ENCODE results near the gene LYZL1. TPM values are rescaled to one million over a fixed set of nuclear protein-coding genes. Genes with fewer than 3 reads are reported as not detected.
A peak's percentile ranks its signal among the peaks of the same experiment; 100 is the strongest.
"Not testable (repeated sequence)": the region's sequence is repeated elsewhere in the genome, so short reads cannot be mapped to it uniquely, and the experiment has no call there.

LYZL1 gene
- total RNA-seq, 1 experiment from 2014 or later, result not detected

GRCh38 chr10:29332761-29333148 lies 43.9 kb downstream of the LYZL1 start:
- ChIA-PET POLR2A (no interaction called here), CTCF (no interaction called here)
- BruUV-seq (replicated peaks), result no TSS peak
- Mint-ChIP-seq H3K27me3 (ENCODE audit: insufficient read depth, unreplicated experiment) (peaks cover 30% of the 10 kb centered on the region), H3K4me3 (ENCODE audit: unreplicated experiment) (no peak overlapping the region), H3K9me3 (ENCODE audit: unreplicated experiment) (peaks cover 9% of the 10 kb centered on the region), H3K27ac (ENCODE audit: low read depth, unreplicated experiment) (no peak overlapping the region), H3K4me1 (ENCODE audit: insufficient read depth, unreplicated experiment) (no peaks in the 10 kb centered on the region), H3K36me3 (ENCODE audit: insufficient read depth, unreplicated experiment) (no peaks in the 10 kb centered on the region)
- intact Hi-C loops (cut with micrococcal nuclease), result no loop called here
- no peak for DNase-seq (ENCODE audit: unreplicated experiment)
- no peak for TF ChIP-seq CTCF (IDR thresholded peaks at IDR 0.05; ENCODE audit: unreplicated experiment)

GRCh38 chr10:29337526-29337925 lies 48.7 kb downstream of the LYZL1 start:
- DNase-seq (ENCODE audit: unreplicated experiment); BruUV-seq (replicated peaks); H3K36me3 Mint-ChIP-seq (ENCODE audit: insufficient read depth, unreplicated experiment); H3K27me3 Mint-ChIP-seq (ENCODE audit: insufficient read depth, unreplicated experiment); H3K4me1 Mint-ChIP-seq (ENCODE audit: insufficient read depth, unreplicated experiment); H3K4me3 Mint-ChIP-seq (ENCODE audit: unreplicated experiment); intact Hi-C loops (cut with micrococcal nuclease); POLR2A ChIA-PET; H3K27ac Mint-ChIP-seq (ENCODE audit: low read depth, unreplicated experiment); CTCF ChIA-PET: not testable (repeated sequence)
- peaks cover 10% of the 10 kb centered on the region for H3K9me3 Mint-ChIP-seq (ENCODE audit: unreplicated experiment)

- H3K4me1 Mint-ChIP-seq (ENCODE audit: insufficient read depth, unreplicated experiment), result peaks cover 4% of the 10 kb centered on the region
- ChIA-PET POLR2A (no interaction called here), CTCF (interaction anchor here (0.7 kb wide), 2 partner anchors 75 to 684 kb away, joined by 3 to 4 read pairs; no protein-coding TSS in a partner anchor)
- H3K9me3 Mint-ChIP-seq (ENCODE audit: unreplicated experiment), result peaks cover 7% of the 10 kb centered on the region
- no peak for TF ChIP-seq CTCF (IDR thresholded peaks at IDR 0.05; ENCODE audit: unreplicated experiment)
- H3K36me3 Mint-ChIP-seq (ENCODE audit: insufficient read depth, unreplicated experiment), result no peaks in the 10 kb centered on the region
- no peak overlapping the region for H3K4me3 Mint-ChIP-seq (ENCODE audit: unreplicated experiment)
- intact Hi-C loops (cut with micrococcal nuclease), result no loop called here
- DNase-seq (ENCODE audit: unreplicated experiment), result no peak
- peaks cover 11% of the 10 kb centered on the region for H3K27me3 Mint-ChIP-seq (ENCODE audit: insufficient read depth, unreplicated experiment)
- BruUV-seq (replicated peaks), result no TSS peak
- no peak overlapping the region for H3K27ac Mint-ChIP-seq (ENCODE audit: low read depth, unreplicated experiment)
These were observed 54.8 kb downstream of the LYZL1 start for GRCh38 chr10:29343607-29344038.

- DNase-seq (ENCODE audit: unreplicated experiment), result peak; percentile 47
- POLR2A ChIA-PET, result no interaction called here
These were observed 55.4 kb downstream of the LYZL1 start for GRCh38 chr10:29344073-29344820.

More at GRCh38 chr10:29344073-29344820, 55.4 kb downstream of the LYZL1 start:
- Mint-ChIP-seq H3K27ac (ENCODE audit: low read depth, unreplicated experiment) (no peak overlapping the region), H3K4me3 (ENCODE audit: unreplicated experiment) (no peak overlapping the region), H3K36me3 (ENCODE audit: insufficient read depth, unreplicated experiment) (no peaks in the 10 kb centered on the region), H3K27me3 (ENCODE audit: insufficient read depth, unreplicated experiment) (peaks cover 15% of the 10 kb centered on the region), H3K9me3 (ENCODE audit: unreplicated experiment) (peaks cover 7% of the 10 kb centered on the region), H3K4me1 (ENCODE audit: insufficient read depth, unreplicated experiment) (peaks cover 4% of the 10 kb centered on the region)
- intact Hi-C loops (cut with micrococcal nuclease), result no loop called here
- TF ChIP-seq CTCF (IDR thresholded peaks at IDR 0.05; ENCODE audit: unreplicated experiment), result no peak
- CTCF ChIA-PET, result interaction anchor here (0.5 kb wide), 1 partner anchor 43 kb away, joined by 3 read pairs; no protein-coding TSS in a partner anchor
- BruUV-seq (replicated peaks), result no TSS peak

Data from MCF 10A (cell line).